IgD-negative memory B cell (primary cell): ENCODE results near the gene ARID1A. TPM values are rescaled to one million over a fixed set of nuclear protein-coding genes. Genes with fewer than 3 reads are reported as not detected.
A peak's percentile ranks its signal among the peaks of the same experiment; 100 is the strongest.

ENCODE experiments used
- H3K27ac Mint-ChIP-seq, 3 donors: one replicate each; pipeline ENCODE4 v1.8.0; 2020 to 2022; ENCODE audit warnings: mild to moderate bottlenecking in 3 of 3, mixed read lengths in 3 of 3, moderate library complexity in 1 of 3
- H3K27me3 Mint-ChIP-seq: one replicate; pipeline ENCODE4 v1.8.0; 2021; ENCODE audit warnings: mixed read lengths
- H3K36me3 Mint-ChIP-seq: one replicate; pipeline ENCODE4 v1.8.0; 2020; ENCODE audit warnings: mild to moderate bottlenecking, mixed read lengths
- H3K4me1 Mint-ChIP-seq, 3 donors: one replicate each; pipeline ENCODE4 v1.8.0; 2020 to 2022; ENCODE audit warnings: mixed read lengths in 3 of 3, mild to moderate bottlenecking in 1 of 3
- H3K4me3 Mint-ChIP-seq, 4 donors: one replicate each; pipeline ENCODE4 v1.8.0; 2020 to 2022; ENCODE audit warnings: mild to moderate bottlenecking in 4 of 4, mixed read lengths in 4 of 4, moderate library complexity in 3 of 4
- H3K9me3 Mint-ChIP-seq, 3 donors: one replicate each; pipeline ENCODE4 v1.8.0; 2020 to 2021; ENCODE audit warnings: mixed read lengths in 3 of 3, mild to moderate bottlenecking in 1 of 3
- polyA plus RNA-seq: library from polyadenylated mRNA; unstranded; fragments of 300-500 nt; fragmentation: Illumina TruSeq; gene quantifications from one replicate; pipeline ENCODE4 v1.2.3, GENCODE V29; 2021

Gene ARID1A
- polyA plus RNA-seq, 1 donor from 2014 or later: 24.4 TPM

DNA sequence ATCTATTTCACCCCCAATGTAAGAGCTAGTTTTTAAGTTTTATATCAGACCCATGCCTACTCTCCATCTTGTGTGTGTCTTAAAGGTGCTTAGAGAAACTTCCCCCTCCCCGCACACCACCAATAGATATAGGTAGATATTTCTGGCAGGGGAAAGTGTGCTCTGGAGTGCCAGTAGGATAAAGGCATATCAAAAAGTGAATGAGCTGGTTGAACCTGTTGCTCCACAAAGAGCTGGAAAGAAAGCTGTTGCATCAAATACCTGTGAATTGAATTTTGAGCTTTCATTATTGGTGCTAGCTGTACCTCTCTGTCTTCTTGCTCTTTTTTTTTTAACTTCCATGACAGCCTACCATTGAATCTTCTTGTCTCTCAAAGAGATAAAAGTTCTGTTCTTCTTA, 32.8 kb downstream of the ARID1A start:
- H3K36me3 Mint-ChIP-seq: peaks cover 3% of the 10 kb centered on the region
- no peak overlapping the region for H3K4me3 Mint-ChIP-seq
- no peaks in the 10 kb centered on the region for H3K9me3 Mint-ChIP-seq
- H3K27me3 Mint-ChIP-seq: no peaks in the 10 kb centered on the region
- H3K27ac Mint-ChIP-seq: peak overlapping the region in 1 of 3 donors; percentile 64
- H3K4me1 Mint-ChIP-seq: peaks cover 41 to 62% (median 54%) of the 10 kb centered on the region in 3 donors

DNA sequence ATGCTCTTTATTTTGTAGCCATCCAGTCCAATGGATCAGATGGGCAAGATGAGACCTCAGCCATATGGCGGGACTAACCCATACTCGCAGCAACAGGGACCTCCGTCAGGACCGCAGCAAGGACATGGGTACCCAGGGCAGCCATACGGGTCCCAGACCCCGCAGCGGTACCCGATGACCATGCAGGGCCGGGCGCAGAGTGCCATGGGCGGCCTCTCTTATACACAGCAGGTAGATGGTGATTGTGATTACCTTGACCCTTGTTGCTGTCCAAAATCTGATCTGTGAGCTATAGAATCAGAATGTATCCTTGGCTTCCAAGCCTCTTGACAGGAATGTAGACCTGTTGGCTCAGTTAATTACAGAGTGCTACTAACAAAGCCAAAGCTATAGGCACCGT, 33.8 kb downstream of the ARID1A start:
- H3K9me3 Mint-ChIP-seq: no peaks in the 10 kb centered on the region
- H3K27ac Mint-ChIP-seq: no peak overlapping the region
- peaks cover 3% of the 10 kb centered on the region for H3K36me3 Mint-ChIP-seq
- no peak overlapping the region for H3K4me3 Mint-ChIP-seq
- H3K4me1 Mint-ChIP-seq: peaks cover 36 to 52% (median 44%) of the 10 kb centered on the region in 3 donors
- no peaks in the 10 kb centered on the region for H3K27me3 Mint-ChIP-seq

GRCh38 chr1:26730695-26731094, 34.9 kb downstream of the ARID1A start:
- peaks cover 3% of the 10 kb centered on the region for H3K36me3 Mint-ChIP-seq

GRCh38 chr1:26731233-26731902, 35.6 kb downstream of the ARID1A start:
- Mint-ChIP-seq H3K27ac (peak overlapping the region in 2 of 3 donors; percentile 45 to 63), H3K27me3 (no peaks in the 10 kb centered on the region), H3K4me1 (peaks cover 32 to 44% (median 37%) of the 10 kb centered on the region in 3 donors), H3K4me3 (no peak overlapping the region), H3K9me3 (no peaks in the 10 kb centered on the region), H3K36me3 (peaks cover 3% of the 10 kb centered on the region)

More at GRCh38 chr1:26730695-26731094, 34.9 kb downstream of the ARID1A start:
- H3K27me3 Mint-ChIP-seq: no peaks in the 10 kb centered on the region
- H3K4me1 Mint-ChIP-seq: peaks cover 31 to 45% (median 37%) of the 10 kb centered on the region in 3 donors
- no peak overlapping the region for H3K27ac Mint-ChIP-seq
- H3K9me3 Mint-ChIP-seq: no peaks in the 10 kb centered on the region
- H3K4me3 Mint-ChIP-seq: peak overlapping the region in 1 of 4 donors; percentile 9

DNA sequence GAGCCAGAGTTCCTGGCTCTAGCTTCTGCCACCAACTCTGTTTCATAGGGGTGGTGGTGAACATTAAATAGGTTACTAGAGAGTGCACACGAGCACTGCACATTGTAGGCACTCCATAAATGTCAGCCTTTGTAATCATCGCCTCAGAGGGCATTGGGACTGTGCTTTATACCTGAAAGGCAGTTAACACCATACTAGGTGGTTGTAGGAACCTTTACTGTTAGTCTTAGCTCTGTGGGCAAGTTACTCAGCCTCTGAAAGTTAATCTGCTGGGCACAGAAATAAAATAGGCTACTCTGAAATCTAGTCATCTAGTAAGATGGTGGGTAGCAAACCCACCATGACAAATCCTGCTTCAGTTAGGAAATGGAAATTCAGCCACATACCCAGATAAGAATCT, 37.6 kb downstream of the ARID1A start:
- Mint-ChIP-seq H3K36me3 (peaks cover 3% of the 10 kb centered on the region), H3K4me3 (no peak overlapping the region), H3K9me3 (no peaks in the 10 kb centered on the region), H3K27me3 (no peaks in the 10 kb centered on the region), H3K4me1 (peaks cover 18 to 26% (median 19%) of the 10 kb centered on the region in 3 donors), H3K27ac (peak overlapping the region; percentile 4 to 88 (median 39))

- no peaks in the 10 kb centered on the region for H3K27me3 Mint-ChIP-seq
- H3K4me3 Mint-ChIP-seq: no peak overlapping the region
- peak overlapping the region in 2 of 3 donors; percentile 39 to 74 for H3K27ac Mint-ChIP-seq
- H3K4me1 Mint-ChIP-seq: peaks cover 15 to 22% (median 17%) of the 10 kb centered on the region in 3 donors
- H3K9me3 Mint-ChIP-seq: no peaks in the 10 kb centered on the region
- H3K36me3 Mint-ChIP-seq: peaks cover 3% of the 10 kb centered on the region
Observed at GRCh38 chr1:26733982-26734381, 38.2 kb downstream of the ARID1A start.

DNA sequence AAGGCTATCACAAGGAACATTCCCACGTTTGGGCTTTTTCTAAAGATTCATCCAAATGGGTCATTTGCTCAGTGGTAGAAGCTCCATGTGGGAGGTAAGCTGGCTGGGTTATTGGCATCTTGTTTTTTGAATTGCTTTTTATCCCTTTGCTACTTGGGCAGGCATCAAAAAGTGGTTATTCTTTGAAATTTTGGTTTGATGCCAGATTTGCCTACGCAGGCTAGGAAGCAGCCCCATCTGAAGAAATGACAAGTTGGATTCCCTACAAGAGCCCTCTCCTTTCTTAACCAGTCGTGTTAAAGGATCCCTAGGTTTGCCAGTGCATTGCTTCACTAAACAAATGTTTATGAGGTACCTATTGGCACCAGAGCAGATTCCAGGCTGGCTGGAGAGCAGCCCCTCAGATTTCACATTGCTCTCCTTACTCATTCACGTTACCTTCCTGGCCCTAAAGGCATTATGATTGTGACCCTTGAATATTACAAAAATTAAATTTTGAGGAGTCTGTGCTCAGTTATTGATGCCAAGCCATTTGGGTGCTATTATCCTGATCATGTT, 38.8 kb downstream of the ARID1A start:
- H3K4me3 Mint-ChIP-seq: peak overlapping the region in 1 of 4 donors; percentile 5
- peak overlapping the region in 2 of 3 donors; percentile 39 to 74 for H3K27ac Mint-ChIP-seq
- H3K4me1 Mint-ChIP-seq: peaks cover 19 to 28% (median 23%) of the 10 kb centered on the region in 3 donors
- no peaks in the 10 kb centered on the region for H3K9me3 Mint-ChIP-seq
- H3K27me3 Mint-ChIP-seq: no peaks in the 10 kb centered on the region
- peaks cover 3% of the 10 kb centered on the region for H3K36me3 Mint-ChIP-seq

DNA sequence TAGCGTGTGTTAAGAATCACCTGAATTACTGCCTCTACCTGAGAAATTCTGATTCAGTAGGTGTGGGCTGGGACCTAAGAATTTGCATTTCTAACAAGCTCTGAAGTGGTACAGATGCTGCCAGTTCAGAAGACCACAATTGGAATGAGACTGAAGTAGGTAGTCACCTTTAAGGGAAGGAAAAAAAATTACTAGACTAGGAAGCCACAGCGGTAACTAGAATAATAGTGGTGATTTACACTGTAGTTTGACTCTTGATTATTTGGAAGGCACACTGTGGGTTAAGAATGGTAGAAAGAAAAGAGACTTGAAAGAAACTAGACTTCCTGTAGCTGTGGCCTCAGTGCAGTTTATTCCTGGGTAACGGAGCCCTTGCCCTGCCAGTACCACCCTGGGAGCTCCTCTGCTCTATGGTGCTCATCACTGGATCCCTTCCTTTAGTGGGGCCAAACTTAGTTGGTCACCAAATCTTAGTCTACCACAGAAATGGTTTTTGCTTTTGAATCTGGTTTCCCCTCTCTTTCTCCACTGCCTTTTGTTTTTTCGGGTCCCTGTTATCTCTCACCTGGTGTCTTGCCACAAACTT, 43.6 kb downstream of the ARID1A start:
- H3K27me3 Mint-ChIP-seq: no peaks in the 10 kb centered on the region
- H3K36me3 Mint-ChIP-seq: peaks cover 11% of the 10 kb centered on the region
- no peaks in the 10 kb centered on the region for H3K9me3 Mint-ChIP-seq
- H3K4me3 Mint-ChIP-seq: peak overlapping the region; percentile 44 to 89 (median 56)
- H3K4me1 Mint-ChIP-seq: peaks cover 44 to 52% (median 51%) of the 10 kb centered on the region in 3 donors
- H3K27ac Mint-ChIP-seq: peak overlapping the region; percentile 80 to 92 (median 86)

DNA sequence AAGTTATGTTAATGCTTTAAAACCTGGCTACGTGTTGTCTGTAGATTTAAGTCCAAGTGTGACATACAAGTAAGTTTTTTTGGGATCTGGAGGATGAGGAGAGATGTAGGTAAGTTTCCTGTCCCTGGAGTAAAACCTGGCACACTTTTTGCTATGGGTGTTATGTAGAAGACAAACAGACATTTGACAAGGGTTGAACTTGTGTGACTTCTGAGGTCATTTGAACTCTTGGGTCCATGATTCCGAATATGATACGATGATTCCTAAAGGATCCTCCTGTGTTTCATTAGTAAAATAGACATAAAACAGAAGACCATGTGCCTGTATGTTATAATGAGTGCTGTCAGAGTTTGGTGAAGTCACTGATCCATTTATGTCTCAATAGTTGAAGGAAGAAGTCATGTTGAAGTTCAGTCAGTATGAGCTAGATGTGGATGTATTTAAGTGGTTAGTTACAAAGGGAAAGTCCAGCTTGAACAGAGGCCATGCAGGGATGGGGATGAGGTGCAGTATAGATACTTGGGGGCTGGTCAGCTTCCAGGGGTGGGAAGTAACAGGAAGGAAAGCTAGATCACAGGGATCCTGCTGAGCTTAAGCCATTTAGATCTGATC, 44.3 kb downstream of the ARID1A start:
- no peaks in the 10 kb centered on the region for H3K9me3 Mint-ChIP-seq
- H3K4me1 Mint-ChIP-seq: peaks cover 50 to 59% (median 57%) of the 10 kb centered on the region in 3 donors
- H3K36me3 Mint-ChIP-seq: peaks cover 11% of the 10 kb centered on the region
- H3K27me3 Mint-ChIP-seq: no peaks in the 10 kb centered on the region
- H3K27ac Mint-ChIP-seq: peak overlapping the region; percentile 49 to 92 (median 86)
- H3K4me3 Mint-ChIP-seq: peak overlapping the region in 3 of 4 donors; percentile 7 to 89 (median 36)

DNA sequence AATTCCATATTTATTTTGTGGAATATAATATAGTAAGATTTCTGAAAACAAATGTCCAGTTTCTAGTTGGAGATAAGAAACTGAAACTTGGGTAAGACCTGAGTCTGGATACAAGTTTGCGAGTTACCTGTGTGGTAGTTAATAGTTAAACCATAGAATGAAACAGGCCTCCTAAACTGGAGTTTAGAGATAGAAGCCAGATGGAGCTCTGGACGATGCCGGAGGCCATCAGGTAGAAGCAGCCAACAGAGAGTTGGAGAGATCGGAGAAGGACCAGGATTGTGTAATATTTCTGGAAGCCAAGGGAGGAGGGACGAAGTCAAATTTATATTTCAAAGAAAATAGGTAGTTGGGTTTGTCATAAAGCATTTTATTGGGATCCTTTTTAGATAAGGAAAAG, 45.1 kb downstream of the ARID1A start:
- H3K27me3 Mint-ChIP-seq: no peaks in the 10 kb centered on the region
- H3K9me3 Mint-ChIP-seq: no peaks in the 10 kb centered on the region
- H3K27ac Mint-ChIP-seq: peak overlapping the region; percentile 76 to 92 (median 86)
- peaks cover 11% of the 10 kb centered on the region for H3K36me3 Mint-ChIP-seq
- H3K4me3 Mint-ChIP-seq: peak overlapping the region in 2 of 4 donors; percentile 34 to 76
- H3K4me1 Mint-ChIP-seq: peaks cover 45 to 61% (median 61%) of the 10 kb centered on the region in 3 donors

DNA sequence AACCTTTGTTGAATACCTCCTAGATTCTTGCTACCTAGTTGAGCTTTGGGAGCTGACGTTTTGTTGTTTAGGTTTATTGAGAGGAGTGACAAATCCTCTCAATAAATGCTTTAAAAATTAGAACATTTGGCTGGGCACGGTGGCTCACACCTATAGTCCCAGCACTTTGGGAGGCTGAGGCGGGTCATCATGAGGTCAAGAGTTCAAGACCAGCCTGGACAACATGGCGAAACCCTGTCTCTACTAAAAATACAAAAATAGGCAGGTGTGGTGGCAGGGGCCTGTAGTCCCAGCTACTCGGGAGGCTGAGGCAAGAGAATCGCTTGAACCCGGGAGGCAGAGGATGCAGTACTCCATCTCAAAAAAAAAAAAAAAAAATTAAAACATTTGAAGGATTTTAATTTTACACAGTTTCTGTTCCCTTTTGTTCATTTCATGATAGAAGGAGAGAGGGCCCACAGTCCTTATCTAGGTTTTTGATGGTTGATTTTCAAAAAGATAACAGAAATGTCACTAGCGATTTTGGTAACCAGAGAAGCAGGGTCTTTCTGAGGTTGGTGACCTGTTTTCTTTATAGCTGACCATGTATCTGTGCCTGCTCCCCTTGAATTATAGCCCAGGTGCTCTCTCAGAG, 47.7 kb downstream of the ARID1A start:
- no peaks in the 10 kb centered on the region for H3K27me3 Mint-ChIP-seq
- peak overlapping the region; percentile 76 to 95 (median 89) for H3K27ac Mint-ChIP-seq
- peaks cover 55 to 76% (median 73%) of the 10 kb centered on the region in 3 donors for H3K4me1 Mint-ChIP-seq
- H3K36me3 Mint-ChIP-seq: peaks cover 11% of the 10 kb centered on the region
- peak overlapping the region; percentile 58 to 82 (median 77) for H3K4me3 Mint-ChIP-seq
- H3K9me3 Mint-ChIP-seq: no peaks in the 10 kb centered on the region

GRCh38 chr1:26744075-26744959, 48.5 kb downstream of the ARID1A start:
- Mint-ChIP-seq H3K9me3 (no peaks in the 10 kb centered on the region), H3K27ac (peak overlapping the region; percentile 76 to 95 (median 89)), H3K36me3 (peaks cover 11% of the 10 kb centered on the region), H3K4me1 (peaks cover 52 to 73% (median 71%) of the 10 kb centered on the region in 3 donors), H3K27me3 (no peaks in the 10 kb centered on the region), H3K4me3 (peak overlapping the region; percentile 58 to 82 (median 77))

DNA sequence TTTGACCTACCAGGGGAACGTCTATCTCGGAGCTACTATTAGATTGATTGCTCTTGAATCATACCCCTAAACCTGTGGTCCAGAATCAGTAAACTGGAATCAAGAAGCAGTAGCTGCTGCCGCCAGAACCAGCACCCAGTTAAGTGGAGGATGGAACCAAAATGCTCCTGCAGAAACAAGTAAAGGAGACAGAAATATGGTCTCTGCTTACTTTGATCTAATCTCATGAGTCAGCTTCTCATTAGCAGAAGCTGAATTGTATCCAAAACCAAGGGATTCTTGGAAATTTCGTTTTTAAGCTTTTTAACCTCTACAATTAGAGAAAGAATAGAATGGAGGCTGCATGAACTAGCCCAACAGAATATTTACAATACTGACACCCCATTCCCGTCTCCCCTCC, 49.4 kb downstream of the ARID1A start:
- Mint-ChIP-seq H3K36me3 (peaks cover 10% of the 10 kb centered on the region), H3K9me3 (no peaks in the 10 kb centered on the region), H3K27me3 (no peaks in the 10 kb centered on the region), H3K4me1 (peaks cover 49 to 69% (median 64%) of the 10 kb centered on the region in 3 donors), H3K27ac (peak overlapping the region; percentile 76 to 95 (median 89)), H3K4me3 (peak overlapping the region in 2 of 4 donors; percentile 51 to 80)

DNA sequence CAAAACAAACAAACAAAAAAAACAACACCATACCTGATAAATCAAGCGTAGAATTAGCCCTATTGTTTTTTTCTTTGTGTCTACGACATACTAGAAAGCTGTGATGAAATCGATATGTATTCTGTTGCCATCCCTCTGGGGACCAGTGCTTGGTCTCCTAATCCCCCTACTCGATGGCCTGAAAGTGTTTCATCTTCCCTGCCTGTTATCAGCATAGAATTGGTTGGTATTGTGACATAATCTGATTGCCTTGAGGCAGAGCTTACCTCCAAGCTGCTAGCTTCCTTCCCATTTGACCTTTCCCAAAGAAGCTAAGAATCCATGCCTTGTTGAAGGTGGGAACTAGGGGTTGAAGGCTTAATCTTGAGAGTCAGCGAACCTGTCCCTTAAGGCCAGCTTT, 51.2 kb downstream of the ARID1A start:
- H3K4me1 Mint-ChIP-seq: peaks cover 46 to 64% (median 47%) of the 10 kb centered on the region in 3 donors
- no peaks in the 10 kb centered on the region for H3K9me3 Mint-ChIP-seq
- H3K36me3 Mint-ChIP-seq: peaks cover 3% of the 10 kb centered on the region
- no peaks in the 10 kb centered on the region for H3K27me3 Mint-ChIP-seq
- no peak overlapping the region for H3K4me3 Mint-ChIP-seq
- peak overlapping the region in 1 of 3 donors; percentile 88 for H3K27ac Mint-ChIP-seq
